Medulla oblongata (tissue), 1 donor: ENCODE measurements around the gene LEMD2.
"Not testable (repeated sequence)": the region's sequence is repeated elsewhere in the genome, so short reads cannot be mapped to it uniquely, and the experiment has no call there.

Experiments
- DNase-seq: peaks from one replicate; pipeline ENCODE4 v3.0.0-alpha.2; 2015; ENCODE audit errors: extremely low spot score

LEMD2 gene

DNA sequence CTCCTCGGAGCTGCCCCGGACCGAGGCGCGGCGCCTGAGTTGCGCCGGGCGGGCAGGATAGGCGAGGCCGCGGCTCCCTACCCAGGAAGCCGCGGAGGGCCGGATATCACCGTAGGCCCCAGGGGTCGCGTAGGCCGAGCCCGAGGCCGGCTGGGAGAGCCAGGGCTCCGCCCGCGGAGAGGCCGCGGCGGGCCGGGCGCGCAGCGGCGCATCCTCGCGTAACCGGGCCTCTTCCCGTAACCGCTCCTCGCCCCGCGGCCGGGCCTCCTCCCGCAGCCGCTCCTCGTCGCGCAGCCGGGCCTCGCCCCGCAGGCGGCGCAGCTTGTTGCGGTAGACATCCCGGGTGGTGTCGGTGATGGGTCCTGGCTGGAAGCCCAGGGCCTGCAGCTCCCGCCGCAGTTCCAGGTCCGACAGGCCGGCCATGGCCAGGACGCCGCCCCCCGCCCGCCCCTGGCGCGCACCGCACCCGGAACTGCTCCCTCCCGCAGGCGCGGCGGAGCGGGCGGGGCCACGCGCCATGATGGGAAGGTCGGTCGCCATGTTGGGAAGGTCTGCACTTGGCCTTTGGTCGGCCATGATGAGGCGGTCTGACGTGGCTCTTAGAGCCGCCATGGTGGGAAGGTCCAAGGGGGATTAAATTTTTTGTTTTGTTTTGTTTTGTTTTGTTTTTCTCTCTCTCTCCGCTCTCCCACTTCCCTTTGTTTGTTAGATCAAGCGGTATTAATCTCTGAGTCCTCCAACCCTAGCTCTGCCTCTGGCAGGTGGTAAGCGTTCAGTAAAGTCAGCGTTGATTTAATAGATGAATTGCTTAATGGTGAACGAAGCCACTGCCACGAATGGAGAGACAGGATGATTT lies at the start of gene LEMD2:
Gene LEMD2 (minus strand): TSS at position 437 of the 856 bp plus-strand sequence. CDS start 14 bp downstream, at position 423.
- peak; percentile 94 for DNase-seq

DNA sequence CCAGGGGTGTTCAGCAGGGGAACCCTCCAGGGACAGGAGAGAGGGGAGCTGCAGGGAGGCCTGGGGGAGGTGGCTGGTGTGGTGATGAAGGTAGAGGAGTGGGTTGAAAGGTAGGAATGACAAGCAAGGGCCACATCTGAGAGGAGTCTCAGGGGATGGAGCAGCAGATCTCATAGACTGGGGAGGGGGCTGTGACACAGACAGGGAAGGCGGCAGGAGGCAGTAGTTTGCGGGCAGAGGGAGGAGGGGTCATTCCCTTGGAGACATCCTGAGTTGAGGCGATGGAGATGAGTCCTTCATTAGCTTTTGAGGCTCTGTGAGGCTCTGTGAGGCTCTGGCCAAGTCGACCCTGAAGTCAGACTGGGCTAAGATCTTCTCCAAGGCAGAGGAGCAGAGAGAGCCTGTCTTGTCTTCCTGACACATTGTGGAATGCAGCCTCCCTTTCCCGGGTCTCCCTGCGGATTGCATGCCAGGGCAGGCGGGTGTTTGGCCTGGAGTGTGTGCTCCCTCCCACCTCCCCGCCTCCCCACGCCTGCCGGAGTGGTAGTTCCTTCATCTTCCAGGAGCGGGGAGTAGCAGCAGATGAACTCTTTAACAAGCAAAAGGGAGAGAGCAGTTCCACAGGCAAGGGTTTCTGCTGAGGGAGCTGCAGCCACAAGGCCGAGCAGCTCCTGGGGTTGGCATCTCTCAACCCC lies 49.2 kb upstream of the LEMD2 start:
- no peak for DNase-seq

- DNase-seq = no peak
These were observed 48.0 kb upstream of the LEMD2 start for GRCh38 chr6:33836806-33837469.

- no peak for DNase-seq
These were observed 45.8 kb upstream of the LEMD2 start for GRCh38 chr6:33834401-33835392.

DNA sequence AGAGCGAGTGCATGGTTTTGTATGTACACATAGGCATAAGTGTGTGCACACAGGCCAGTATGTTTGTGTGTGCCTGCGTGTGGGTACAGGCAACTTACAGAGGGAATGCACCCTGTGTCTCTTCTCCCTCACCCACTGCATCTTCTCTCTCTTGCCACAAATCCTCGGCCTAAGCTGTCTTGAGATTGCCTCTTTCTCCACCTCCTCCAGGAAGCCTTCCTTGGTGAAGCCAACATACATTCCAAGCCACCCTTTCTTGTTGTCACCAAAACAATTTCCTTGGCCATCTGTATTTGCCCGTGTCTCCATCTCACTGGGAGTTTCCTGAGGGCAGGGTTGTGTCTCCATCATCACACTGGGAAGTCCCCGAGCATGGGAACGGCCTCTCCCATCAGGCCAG lies 44.7 kb upstream of the LEMD2 start:
- DNase-seq = no peak

DNA sequence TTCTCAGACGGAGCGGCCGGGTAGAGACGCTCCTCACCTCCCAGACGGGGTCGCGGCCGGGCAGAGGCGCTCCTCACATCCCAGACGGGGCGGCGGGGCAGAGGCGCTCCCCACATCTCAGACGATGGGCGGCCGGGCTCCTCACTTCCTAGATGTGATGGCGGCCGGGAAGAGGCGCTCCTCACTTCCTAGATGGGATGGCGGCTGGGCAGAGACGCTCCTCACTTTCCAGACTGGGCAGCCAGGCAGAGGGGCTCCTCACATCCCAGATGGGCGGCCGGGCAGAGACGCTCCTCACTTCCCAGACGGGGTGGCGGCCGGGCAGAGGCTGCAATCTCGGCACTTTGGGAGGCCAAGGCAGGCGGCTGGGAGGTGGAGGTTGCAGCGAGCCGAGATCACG lies 43.9 kb upstream of the LEMD2 start:
- not testable (repeated sequence) for DNase-seq

GRCh38 chr6:33831725-33832124 lies 42.8 kb upstream of the LEMD2 start:
- not testable (repeated sequence) for DNase-seq

GRCh38 chr6:33830635-33831240 lies 41.8 kb upstream of the LEMD2 start:
- no peak for DNase-seq

- DNase-seq = no peak
These were observed 40.1 kb upstream of the LEMD2 start for GRCh38 chr6:33828764-33829731.

- DNase-seq = no peak
These were observed 39.5 kb upstream of the LEMD2 start for GRCh38 chr6:33828452-33828763.

DNA sequence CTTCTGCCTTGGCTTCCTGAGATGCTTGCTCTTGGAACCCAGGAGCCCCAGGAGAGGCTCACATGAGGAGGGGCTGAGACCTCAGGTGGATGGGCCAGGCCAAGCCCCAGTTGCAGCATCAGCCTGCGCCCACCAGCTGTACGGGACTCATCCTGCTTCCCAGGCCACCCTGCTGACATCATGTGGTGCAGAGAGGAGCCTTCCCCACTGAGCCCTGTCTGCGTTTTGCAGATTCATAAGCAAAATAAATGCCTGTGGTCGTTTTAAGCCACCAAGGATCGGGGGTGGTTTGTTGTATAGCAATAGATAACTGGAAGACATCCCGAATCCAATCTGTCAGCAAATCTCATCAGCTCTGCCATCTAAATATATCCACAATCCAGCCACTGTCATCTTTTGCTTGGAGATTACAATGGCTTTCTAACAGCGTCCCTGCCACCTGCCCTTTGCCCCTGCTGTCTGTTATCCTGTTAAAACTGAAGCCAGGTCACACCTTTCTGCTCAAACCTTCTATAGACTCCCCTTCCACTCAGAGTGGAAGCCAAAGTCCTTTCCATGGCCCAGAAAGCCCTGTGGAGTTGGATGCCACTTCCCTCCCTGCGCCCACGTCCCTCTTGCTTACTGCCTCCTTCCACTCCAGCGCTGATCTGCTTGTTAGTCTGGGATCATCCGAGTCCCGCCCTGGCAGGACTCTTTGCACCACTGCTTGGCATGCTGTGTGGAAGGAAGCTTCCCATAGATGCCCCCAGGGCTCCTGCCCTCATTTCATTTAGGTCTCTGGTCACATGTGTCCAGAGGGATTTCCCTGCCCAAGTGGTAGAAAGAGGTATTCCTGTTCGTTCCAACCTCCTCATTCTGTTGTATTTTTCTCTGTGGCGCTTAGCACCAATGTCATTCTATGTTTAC lies 38.9 kb upstream of the LEMD2 start:
- DNase-seq = no peak

DNA sequence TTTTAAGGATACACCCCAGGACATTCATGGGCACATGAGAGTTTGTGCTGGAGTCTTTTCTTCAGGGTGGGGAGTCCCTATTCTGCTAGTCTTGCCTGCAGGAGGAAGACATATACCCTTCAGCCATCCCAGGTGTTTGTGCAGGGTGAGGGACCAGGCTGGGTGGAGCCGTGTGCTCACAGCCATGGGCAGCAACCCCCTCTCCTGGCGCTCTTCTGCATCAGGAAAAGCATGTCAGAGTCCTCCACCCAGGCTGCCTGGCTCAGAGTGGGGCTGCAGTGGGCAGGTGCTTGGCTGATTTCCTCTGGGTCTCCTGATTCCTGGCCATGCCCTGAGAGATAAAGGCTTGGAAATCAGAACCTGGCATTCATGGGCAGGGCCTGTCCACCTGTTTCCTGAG lies 37.6 kb upstream of the LEMD2 start:
- DNase-seq = no peak

DNA sequence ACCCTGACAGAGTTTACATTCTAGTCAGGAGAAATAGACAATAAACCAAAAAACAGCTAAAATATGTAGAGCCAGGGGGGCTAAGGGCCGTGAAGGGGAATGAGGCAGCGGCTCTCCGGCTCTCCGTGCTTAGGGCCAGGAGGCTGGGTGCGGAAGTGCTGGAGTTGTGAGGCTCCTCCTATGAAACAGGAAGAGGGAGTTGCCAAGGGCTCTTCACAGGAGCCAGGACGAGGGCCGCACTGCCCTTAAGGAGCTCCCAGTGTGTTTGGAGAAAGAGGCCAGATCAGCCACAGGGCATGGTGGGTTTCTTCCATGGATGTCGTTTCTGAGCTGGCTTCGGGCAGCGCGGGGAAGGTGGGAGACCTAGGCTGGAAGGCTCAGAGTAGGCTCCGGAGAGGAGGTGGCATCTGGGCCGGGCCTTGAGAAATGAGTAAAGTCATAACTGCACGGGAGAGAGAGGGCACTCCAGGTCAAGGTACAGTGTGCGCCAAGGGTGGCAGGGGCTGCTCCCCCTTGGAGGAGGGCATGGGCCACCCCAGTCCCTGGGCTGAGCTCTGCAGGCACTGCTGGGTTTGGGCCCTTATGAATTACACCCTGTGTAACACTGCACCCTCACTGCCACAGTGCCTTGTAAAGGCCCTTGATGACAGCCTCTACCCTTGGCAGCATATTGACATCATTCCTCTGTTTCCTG lies 35.7 kb upstream of the LEMD2 start:
- no peak for DNase-seq

DNA sequence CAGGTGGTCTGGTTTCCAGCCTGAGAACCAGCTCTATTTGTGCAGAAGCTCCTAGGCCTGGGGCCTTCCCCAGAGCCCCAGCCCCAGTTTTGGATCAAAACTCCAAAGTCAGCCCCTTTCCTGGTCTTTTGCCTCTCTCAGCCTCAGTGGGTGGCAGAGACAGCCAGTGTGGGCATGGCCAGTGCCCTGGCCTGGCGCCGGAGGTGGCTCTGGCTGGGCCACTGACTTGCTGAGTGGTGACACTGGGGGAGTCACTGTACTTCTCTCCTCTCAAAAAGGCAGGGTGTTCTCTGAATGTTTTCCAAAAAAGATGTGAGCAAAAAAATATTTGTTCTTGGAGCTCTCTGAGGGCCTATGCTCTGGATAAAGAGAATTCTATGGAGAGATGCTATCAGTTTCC lies 34.9 kb upstream of the LEMD2 start:
- no peak for DNase-seq

DNA sequence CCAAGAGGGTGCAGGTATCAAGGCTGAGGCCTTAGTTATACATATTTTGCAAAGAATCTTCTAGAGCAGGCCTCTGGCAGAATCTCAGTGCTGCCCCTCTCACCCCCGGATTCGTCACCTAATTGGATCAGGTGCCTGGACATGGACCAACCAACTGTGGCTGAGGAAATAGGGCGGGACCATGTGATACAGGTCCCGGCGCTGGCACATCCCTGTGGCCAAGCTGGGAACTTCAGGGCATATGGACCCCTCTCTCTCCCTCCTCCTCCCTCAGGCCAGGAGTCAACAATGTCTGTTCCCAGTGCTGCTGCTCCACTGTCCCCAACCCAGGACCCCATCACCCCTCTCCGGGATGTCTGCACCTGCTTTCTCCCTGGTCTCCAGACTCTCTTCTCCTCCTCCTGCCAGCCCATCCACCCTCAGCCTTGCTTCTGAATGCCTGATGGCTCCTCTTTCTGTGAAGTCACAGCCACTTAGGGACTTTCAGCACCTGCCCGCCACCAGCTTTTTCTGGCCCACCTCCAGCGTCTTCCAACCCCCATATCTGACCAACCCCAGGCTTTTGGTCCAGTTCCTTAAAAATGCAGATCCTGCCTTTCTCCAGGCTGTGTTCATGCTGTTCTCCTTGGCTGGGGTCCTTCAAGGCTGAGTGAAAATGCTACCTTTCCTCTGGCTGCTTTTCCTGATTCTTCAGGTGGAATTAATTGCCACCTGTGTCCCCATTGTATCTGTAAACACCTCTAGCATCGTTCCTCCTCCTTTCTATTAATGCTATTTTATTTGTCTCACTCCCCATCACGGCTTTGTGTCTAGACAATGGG lies 33.9 kb upstream of the LEMD2 start:
- no peak for DNase-seq

DNA sequence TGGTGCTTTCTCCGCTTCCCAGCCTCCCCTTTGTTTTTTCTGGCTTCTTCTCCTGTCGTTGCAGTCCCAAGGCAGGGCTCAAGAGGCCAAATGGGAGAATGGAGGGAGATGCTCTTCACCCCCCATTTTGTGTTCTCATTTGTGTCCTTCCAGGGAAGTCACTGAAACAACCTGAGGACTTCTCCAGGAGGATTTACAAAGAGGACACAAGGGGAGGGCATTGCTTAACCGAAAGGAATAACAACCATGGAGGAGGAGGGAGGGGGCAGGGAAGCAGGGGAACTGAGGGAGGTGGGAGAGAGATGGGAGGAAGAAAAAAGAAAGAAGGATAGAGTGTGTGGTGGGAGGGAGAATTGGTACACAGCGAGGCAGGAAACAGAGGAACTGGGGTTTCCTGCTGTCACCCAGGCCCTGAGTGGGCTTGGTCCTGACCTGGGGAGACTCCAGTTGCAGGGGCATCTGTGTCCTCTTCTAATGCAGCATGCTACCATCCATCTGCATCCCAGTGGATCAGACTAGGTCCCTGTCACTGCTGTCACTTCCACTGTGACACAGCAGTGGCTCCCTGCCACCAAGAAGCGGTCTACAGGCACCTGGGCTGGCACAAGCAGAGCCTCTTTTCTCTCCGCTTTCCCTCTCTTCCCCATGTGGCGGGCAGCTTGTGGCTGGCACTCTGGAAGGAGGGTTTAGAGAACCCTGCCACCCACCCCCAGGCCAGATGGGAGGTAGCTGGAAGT lies 32.0 kb upstream of the LEMD2 start:
- no peak for DNase-seq

- no peak for DNase-seq
These were observed 31.3 kb upstream of the LEMD2 start for GRCh38 chr6:33820243-33820642.
